ENCODE results near the gene DMD.

GRCh38 chrX:31932769-31933168, 1278.6 kb downstream of the DMD start:
- TF ChIP-seq EZH2phosphoT487 (IDR thresholded peaks at IDR 0.05; ENCODE audit: borderline replicate concordance) = no peak
- TF ChIP-seq CTCF (conservative IDR thresholded peaks at IDR 0.05; ENCODE audit: low read length) = no peak
